T-helper 2 cell treated with Interferon-gamma antibody and Interleukin-4, amounts not matched to agents 5 μg/mL and 100 μg/mL, for 36 hours (primary cell): ENCODE results near the gene BICDL2.

ENCODE experiments used
- DNase-seq: peaks from one replicate; pipeline ENCODE4 v3.0.0; 2021; ENCODE audit warnings: low spot score
- H3K27ac Mint-ChIP-seq: one replicate; pipeline ENCODE4 v1.8.0; 2021; ENCODE audit warnings: mild to moderate bottlenecking, mixed read lengths
- H3K27me3 Mint-ChIP-seq: one replicate; pipeline ENCODE4 v1.8.0; 2021; ENCODE audit warnings: low read depth, mixed read lengths
- H3K36me3 Mint-ChIP-seq: one replicate; pipeline ENCODE4 v1.8.0; 2021; ENCODE audit warnings: low read depth, mixed read lengths
- H3K4me1 Mint-ChIP-seq: one replicate; pipeline ENCODE4 v1.8.0; 2021; ENCODE audit warnings: low read depth, mixed read lengths
- H3K4me3 Mint-ChIP-seq: one replicate; pipeline ENCODE4 v1.8.0; 2022; ENCODE audit warnings: mild to moderate bottlenecking, moderate library complexity, mixed read lengths
- H3K9me3 Mint-ChIP-seq: one replicate; pipeline ENCODE4 v1.8.0; 2021; ENCODE audit warnings: mixed read lengths

The BICDL2 gene

GRCh38 chr16:3049921-3050481 is 13.3 kb upstream of the BICDL2 start:
- no peaks in the 10 kb centered on the region for H3K9me3 Mint-ChIP-seq
- H3K27ac Mint-ChIP-seq, result peak overlapping the region; percentile 68
- DNase-seq, result no peak
- peaks cover 49% of the 10 kb centered on the region for H3K36me3 Mint-ChIP-seq
- H3K27me3 Mint-ChIP-seq, result peaks cover 12% of the 10 kb centered on the region
- H3K4me1 Mint-ChIP-seq, result peaks cover 52% of the 10 kb centered on the region
- peak overlapping the region; percentile 56 for H3K4me3 Mint-ChIP-seq

- peaks cover 34% of the 10 kb centered on the region for H3K36me3 Mint-ChIP-seq
- no peaks in the 10 kb centered on the region for H3K9me3 Mint-ChIP-seq
- peak overlapping the region; percentile 77 for H3K4me3 Mint-ChIP-seq
- DNase-seq, result no peak
- H3K27ac Mint-ChIP-seq, result peak overlapping the region; percentile 83
- H3K4me1 Mint-ChIP-seq, result peaks cover 40% of the 10 kb centered on the region
- peaks cover 30% of the 10 kb centered on the region for H3K27me3 Mint-ChIP-seq
Observed at GRCh38 chr16:3047387-3047720, 10.6 kb upstream of the BICDL2 start.

GRCh38 chr16:3046641-3047386 is 10.1 kb upstream of the BICDL2 start:
- H3K4me3 Mint-ChIP-seq, result peak overlapping the region; percentile 77
- H3K4me1 Mint-ChIP-seq, result peaks cover 36% of the 10 kb centered on the region
- H3K9me3 Mint-ChIP-seq, result no peaks in the 10 kb centered on the region
- H3K27ac Mint-ChIP-seq, result peak overlapping the region; percentile 83
- peaks cover 30% of the 10 kb centered on the region for H3K36me3 Mint-ChIP-seq
- DNase-seq, result no peak
- H3K27me3 Mint-ChIP-seq, result peaks cover 30% of the 10 kb centered on the region

- Mint-ChIP-seq H3K36me3 (peaks cover 23% of the 10 kb centered on the region), H3K27me3 (peaks cover 34% of the 10 kb centered on the region), H3K4me3 (peak within 1 kb of the TSS; percentile 89), H3K27ac (peak within 1 kb of the TSS; percentile 83), H3K9me3 (no peaks in the 10 kb centered on the region), H3K4me1 (peaks cover 29% of the 10 kb centered on the region)
- DNase-seq, result no peak
Observed at GRCh38 chr16:3045758-3046640, 9.3 kb upstream of the BICDL2 start, which contains the start of gene MMP25. MMP25 (plus strand) TSS chr16:3046561; CDS start chr16:3046918, 357 bp downstream.

GRCh38 chr16:3044708-3045107 is 8.0 kb upstream of the BICDL2 start:
- H3K9me3 Mint-ChIP-seq, result no peaks in the 10 kb centered on the region
- no peak for DNase-seq
- peak overlapping the region; percentile 77 for H3K27ac Mint-ChIP-seq
- H3K4me1 Mint-ChIP-seq, result peaks cover 22% of the 10 kb centered on the region
- peaks cover 13% of the 10 kb centered on the region for H3K36me3 Mint-ChIP-seq
- H3K4me3 Mint-ChIP-seq, result peak overlapping the region; percentile 89
- H3K27me3 Mint-ChIP-seq, result peaks cover 43% of the 10 kb centered on the region

GRCh38 chr16:3042376-3042775 is 5.6 kb upstream of the BICDL2 start:
- Mint-ChIP-seq H3K27ac (no peak overlapping the region), H3K36me3 (peaks cover 4% of the 10 kb centered on the region), H3K4me1 (peaks cover 8% of the 10 kb centered on the region), H3K27me3 (peaks cover 62% of the 10 kb centered on the region), H3K9me3 (no peaks in the 10 kb centered on the region), H3K4me3 (no peak overlapping the region)
- no peak for DNase-seq

GRCh38 chr16:3038896-3039295 is 2.2 kb upstream of the BICDL2 start:
- Mint-ChIP-seq H3K9me3 (no peaks in the 10 kb centered on the region), H3K4me1 (no peaks in the 10 kb centered on the region), H3K27ac (no peak overlapping the region), H3K4me3 (no peak overlapping the region), H3K27me3 (peaks cover 70% of the 10 kb centered on the region), H3K36me3 (peaks cover 1% of the 10 kb centered on the region)
- no peak for DNase-seq

GRCh38 chr16:3038256-3038655 is 1.5 kb upstream of the BICDL2 start:
- Mint-ChIP-seq H3K36me3 (peaks cover 1% of the 10 kb centered on the region), H3K4me3 (no peak overlapping the region), H3K4me1 (no peaks in the 10 kb centered on the region), H3K27me3 (peaks cover 71% of the 10 kb centered on the region), H3K9me3 (no peaks in the 10 kb centered on the region), H3K27ac (no peak overlapping the region)
- no peak for DNase-seq

GRCh38 chr16:3035972-3036725 is 595 bp downstream of the BICDL2 start:
- H3K27ac Mint-ChIP-seq, result no peak overlapping the region

GRCh38 chr16:3035289-3035971 is 1.3 kb downstream of the BICDL2 start:
- Mint-ChIP-seq H3K4me3 (no peak overlapping the region), H3K36me3 (peaks cover 1% of the 10 kb centered on the region), H3K9me3 (no peaks in the 10 kb centered on the region), H3K27me3 (peaks cover 78% of the 10 kb centered on the region), H3K27ac (no peak overlapping the region), H3K4me1 (peaks cover 5% of the 10 kb centered on the region)
- no peak for DNase-seq

More at GRCh38 chr16:3035972-3036725, 595 bp downstream of the BICDL2 start:
- Mint-ChIP-seq H3K4me3 (no peak overlapping the region), H3K27me3 (peaks cover 82% of the 10 kb centered on the region), H3K9me3 (no peaks in the 10 kb centered on the region), H3K36me3 (peaks cover 1% of the 10 kb centered on the region), H3K4me1 (peaks cover 4% of the 10 kb centered on the region)
- DNase-seq, result no peak

GRCh38 chr16:3032624-3033023 is 4.1 kb downstream of the BICDL2 start:
- Mint-ChIP-seq H3K27ac (no peak overlapping the region), H3K4me1 (peaks cover 17% of the 10 kb centered on the region), H3K36me3 (peaks cover 4% of the 10 kb centered on the region), H3K9me3 (no peaks in the 10 kb centered on the region), H3K27me3 (peaks cover 62% of the 10 kb centered on the region), H3K4me3 (no peak overlapping the region)
- no peak for DNase-seq

GRCh38 chr16:3030222-3031212 is 6.2 kb downstream of the BICDL2 start:
- peaks cover 48% of the 10 kb centered on the region for H3K27me3 Mint-ChIP-seq
- peaks cover 18% of the 10 kb centered on the region for H3K36me3 Mint-ChIP-seq
- H3K9me3 Mint-ChIP-seq, result no peaks in the 10 kb centered on the region
- peak overlapping the region; percentile 72 for H3K4me3 Mint-ChIP-seq
- peaks cover 18% of the 10 kb centered on the region for H3K4me1 Mint-ChIP-seq
- H3K27ac Mint-ChIP-seq, result peak overlapping the region; percentile 71
- no peak for DNase-seq
